Pons (tissue), 1 donor: ENCODE data around the gene AZIN2.
"Not testable (repeated sequence)": the region's sequence is repeated elsewhere in the genome, so short reads cannot be mapped to it uniquely, and the experiment has no call there.

Experiments used
- DNase-seq: peaks from one replicate; pipeline ENCODE4 v3.0.0-alpha.2; 2016; ENCODE audit warnings: low spot score

AZIN2 gene

GRCh38 chr1:33127001-33127823 is 46.3 kb downstream of the AZIN2 start:
- peak; percentile 100 for DNase-seq

DNA sequence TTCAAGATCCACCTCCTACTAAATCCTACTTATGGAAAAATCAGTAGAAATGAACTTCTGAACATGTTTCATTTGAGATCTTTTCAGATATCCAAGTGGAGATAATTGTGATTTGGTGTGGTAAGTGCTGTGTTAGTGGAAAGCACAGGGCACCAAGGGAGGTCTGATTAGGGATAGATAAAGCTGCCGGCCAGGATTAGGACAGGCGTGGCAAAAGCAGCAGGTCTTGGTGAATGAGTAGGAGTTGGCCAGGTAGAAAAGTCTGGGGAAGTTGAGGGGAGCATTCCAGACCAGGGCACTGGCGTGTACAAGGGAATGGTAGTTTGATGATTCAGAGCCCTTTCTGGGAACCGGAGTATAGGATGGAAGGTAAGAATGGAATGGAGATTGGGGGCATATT is 47.8 kb downstream of the AZIN2 start:
- no peak for DNase-seq

GRCh38 chr1:33130297-33130696 is 49.3 kb downstream of the AZIN2 start:
- DNase-seq = no peak

GRCh38 chr1:33131191-33131590 is 50.2 kb downstream of the AZIN2 start:
- no peak for DNase-seq

GRCh38 chr1:33132549-33132948 is 51.6 kb downstream of the AZIN2 start:
- no peak for DNase-seq

DNA sequence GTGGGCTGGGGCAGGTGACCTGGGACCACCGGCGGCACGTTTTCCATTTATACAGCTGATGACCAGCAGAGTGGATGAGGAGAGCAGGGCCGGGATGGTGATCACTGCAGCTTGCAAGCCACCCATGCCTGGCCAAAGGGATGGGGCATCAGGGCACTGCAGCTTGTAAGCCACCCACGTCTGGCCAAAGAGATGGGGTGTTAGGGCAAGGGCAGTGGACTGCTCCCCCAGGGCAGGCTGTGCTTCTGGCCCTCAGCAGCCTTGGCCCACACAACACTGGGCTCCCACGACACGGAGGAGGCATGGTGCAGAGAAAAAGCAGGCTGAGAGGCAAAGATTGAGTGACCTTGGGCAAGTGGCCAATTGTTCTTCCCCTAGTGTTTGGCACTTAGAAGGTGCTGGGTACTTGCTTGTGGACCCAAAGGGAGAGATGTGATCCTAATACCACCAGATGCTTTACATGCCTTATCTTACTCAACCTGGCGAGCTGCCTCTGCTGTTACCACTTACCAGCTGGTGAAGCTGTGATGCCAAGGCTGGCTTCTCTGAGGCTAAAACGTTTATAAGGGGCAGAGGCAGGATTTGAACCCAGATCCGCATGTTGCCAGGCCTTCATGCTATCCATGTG is 52.6 kb downstream of the AZIN2 start:
- no peak for DNase-seq

- not testable (repeated sequence) for DNase-seq
Observed at GRCh38 chr1:33136041-33136440, 55.1 kb downstream of the AZIN2 start.

- DNase-seq = peak; percentile 42
Observed at GRCh38 chr1:33137800-33138199, 56.8 kb downstream of the AZIN2 start.

GRCh38 chr1:33140153-33141149 is 59.5 kb downstream of the AZIN2 start:
- DNase-seq = no peak

DNA sequence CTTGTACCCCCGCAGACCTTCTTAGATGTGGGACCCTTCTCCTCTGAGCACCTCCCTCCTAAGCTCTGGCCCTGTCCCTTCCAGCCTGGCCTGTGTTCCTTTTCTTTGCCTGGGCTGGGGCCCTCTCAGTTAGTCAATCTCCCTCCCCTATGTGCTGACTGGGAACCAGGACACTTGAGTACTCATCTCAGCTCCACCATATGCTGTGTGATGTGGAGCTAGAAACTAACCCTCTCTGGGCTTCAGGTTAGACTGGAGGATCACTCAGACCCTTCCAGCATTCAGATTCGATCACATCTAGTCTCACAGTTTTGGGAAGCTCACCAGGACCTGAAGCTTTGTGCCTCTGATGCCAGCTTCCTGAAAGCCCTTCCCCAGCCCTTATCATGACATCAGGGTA is 60.3 kb downstream of the AZIN2 start:
- no peak for DNase-seq

- DNase-seq = no peak
Observed at GRCh38 chr1:33141781-33142180, 60.8 kb downstream of the AZIN2 start.

DNA sequence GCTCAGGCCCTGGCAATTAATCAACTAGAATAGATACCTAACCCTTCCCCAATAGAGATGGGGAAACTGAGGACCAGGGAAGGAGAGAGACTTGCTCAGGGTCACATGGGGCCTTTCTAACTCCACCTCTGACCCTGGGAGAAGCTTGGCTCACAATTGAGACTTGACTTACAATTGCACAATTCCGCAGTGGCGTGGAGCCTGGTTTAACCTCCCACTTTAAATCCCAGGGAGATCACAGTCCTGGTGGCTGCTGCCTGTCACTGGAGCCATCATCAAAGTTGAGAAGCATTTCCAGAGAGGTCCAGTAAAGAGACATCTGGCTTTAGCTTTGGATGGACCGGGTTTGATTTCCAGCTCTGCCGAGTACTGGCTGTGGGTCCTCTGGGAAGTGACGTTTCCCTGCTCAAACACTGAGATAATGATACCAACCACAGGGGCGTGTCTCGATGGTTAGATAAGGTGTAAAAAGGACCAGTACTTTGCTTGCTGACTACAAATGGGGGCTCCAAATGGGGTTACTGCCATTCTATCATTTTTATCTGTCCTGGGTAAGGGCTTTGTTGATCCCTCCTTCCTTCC is 61.6 kb downstream of the AZIN2 start:
- DNase-seq = no peak

- DNase-seq = no peak
Observed at GRCh38 chr1:33143176-33143575, 62.2 kb downstream of the AZIN2 start.

- no peak for DNase-seq
Observed at GRCh38 chr1:33143698-33144097, 62.7 kb downstream of the AZIN2 start.

DNA sequence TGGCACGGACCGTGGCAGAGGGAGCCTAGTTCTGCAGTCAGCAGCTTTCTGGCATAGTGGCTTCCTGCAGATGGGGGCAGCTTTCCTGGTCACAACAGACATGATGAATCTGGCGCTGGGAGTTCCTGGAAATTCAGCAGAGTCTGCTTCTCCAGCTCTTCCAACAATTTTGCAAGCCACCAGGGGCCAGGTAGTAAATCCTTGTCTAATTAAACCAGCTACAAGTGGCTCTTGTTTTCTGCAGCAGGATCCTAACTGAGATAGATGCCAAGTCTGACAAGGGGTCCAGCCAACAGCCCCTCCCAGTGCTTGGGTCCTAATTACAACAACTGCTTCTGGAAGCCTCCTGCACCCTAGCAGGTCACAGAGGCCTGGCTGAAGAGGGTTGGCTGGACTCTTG is 65.0 kb downstream of the AZIN2 start:
- no peak for DNase-seq

- no peak for DNase-seq
Observed at GRCh38 chr1:33147275-33147996, 66.5 kb downstream of the AZIN2 start.

DNA sequence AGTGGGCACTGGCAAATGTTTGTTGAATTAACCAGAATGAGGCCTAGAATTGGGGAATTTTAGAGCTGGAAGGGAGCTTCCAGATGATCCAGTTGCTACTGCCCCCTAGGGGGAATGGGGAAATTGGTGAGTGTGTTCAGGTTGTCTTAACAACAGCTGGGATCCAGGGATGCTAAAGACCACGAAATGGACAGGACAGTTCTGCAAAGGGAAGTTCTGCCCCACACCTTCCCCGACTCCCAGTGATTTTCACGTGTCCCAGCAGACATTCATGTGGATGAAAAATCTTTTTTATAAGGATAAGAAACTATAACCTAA is 67.0 kb downstream of the AZIN2 start:
- DNase-seq = no peak

DNA sequence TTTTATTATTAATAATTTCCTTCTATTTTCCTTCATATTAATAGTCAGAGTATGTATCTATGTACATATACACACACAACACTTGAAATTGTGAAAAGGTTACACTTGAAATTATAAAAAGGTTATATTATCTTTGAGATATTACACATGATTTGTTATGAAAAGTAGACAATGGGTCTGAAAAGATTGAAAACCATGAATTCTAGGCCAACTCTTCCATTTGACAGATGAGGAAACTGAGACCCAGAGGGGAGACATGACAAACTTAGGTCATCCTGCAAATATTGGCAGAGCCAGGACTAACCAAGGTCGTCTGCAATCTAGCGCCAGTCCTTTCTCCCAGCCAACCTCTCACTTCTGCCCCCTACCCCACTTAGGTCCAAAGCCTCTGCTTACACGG is 67.7 kb downstream of the AZIN2 start:
- DNase-seq = no peak

DNA sequence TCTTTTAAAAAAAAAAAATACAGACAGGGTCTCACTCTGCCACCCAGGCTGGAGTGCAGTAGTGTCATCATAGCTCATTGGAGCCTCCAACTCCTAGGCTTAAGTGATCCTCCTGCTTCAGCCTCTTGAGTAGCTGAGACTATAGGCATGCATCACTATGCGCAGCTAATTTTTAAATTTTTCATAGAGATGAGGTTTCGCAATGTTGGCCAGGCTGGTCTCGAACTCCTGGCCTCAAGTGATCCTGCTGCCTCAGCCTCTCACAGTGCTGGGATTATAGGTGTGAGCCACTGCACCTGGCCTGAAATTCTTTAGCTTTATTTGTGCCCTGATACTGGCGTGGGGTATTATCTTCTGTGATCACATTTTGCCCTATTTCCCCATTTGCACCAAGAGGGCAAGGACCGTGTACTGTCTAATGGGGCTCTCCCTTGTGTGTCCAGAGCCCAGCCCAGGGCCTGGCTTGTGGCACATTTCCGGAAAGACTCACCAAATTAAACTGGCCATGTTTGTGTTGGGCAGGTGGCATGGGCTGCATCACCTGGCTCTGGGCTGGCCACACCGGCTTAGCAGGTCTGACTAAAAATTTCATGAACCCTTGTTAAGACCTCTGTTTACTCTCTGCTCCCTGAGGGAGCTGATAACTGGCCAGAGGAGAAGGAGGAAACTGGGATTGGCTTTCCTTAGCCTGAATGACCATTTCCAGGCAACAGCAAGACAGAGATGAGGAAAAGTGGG is 68.7 kb downstream of the AZIN2 start:
- no peak for DNase-seq

- no peak for DNase-seq
Observed at GRCh38 chr1:33150522-33150921, 69.6 kb downstream of the AZIN2 start.

DNA sequence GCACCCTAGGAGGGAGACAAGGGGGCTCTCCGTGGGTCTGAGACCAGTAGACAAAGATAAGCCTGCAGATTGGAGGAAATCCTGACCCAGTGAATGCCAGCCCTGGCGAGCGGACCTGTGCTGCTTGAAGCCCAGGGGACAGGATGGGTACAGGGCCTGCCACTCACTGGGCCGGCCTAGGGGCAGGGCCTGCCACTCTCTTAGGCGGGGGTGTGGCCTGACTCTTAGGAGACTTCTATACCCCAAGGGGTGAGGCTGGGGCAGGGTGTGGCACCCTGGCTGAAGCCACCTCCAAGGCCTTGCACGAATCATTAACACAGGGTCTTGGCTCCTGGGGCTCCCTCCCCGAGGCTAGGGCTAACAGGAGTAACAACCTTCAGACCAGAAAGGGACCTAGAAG is 70.2 kb downstream of the AZIN2 start:
- DNase-seq = no peak
